Stimulated activated CD4-positive, alpha-beta T cell treated with anti-CD3 and anti-CD28 coated beads, Interleukin-15, amount 100 ng/mL, for 48 hours (primary cell): ENCODE results near the gene NFKBIA.
"Not testable (repeated sequence)": the region's sequence is repeated elsewhere in the genome, so short reads cannot be mapped to it uniquely, and the experiment has no call there.

Experiments
- DNase-seq, 2 donors: peaks; one replicate each; pipeline ENCODE4 v3.0.0-alpha.2; 2020; ENCODE audit warnings: low read depth in 2 of 2

The NFKBIA gene

GRCh38 chr14:35404449-35405303 lies at the start of gene NFKBIA:
TSS of gene NFKBIA (minus strand) at chr14:35404749. CDS start at chr14:35404644, 105 bp downstream.
- DNase-seq, result peak; percentile 90 to 94

- DNase-seq, result no peak
Observed at GRCh38 chr14:35446450-35446849, 41.9 kb upstream of the NFKBIA start.

- DNase-seq, result no peak
Observed at GRCh38 chr14:35444104-35444503, 39.6 kb upstream of the NFKBIA start.

- DNase-seq, result no peak
Observed at GRCh38 chr14:35441160-35441559, 36.6 kb upstream of the NFKBIA start.

GRCh38 chr14:35438910-35439713 lies 34.6 kb upstream of the NFKBIA start:
- DNase-seq, result no peak

GRCh38 chr14:35438492-35438891 lies 33.9 kb upstream of the NFKBIA start:
- not testable (repeated sequence) for DNase-seq

GRCh38 chr14:35435177-35435576 lies 30.6 kb upstream of the NFKBIA start:
- DNase-seq, result no peak

GRCh38 chr14:35433826-35434225 lies 29.3 kb upstream of the NFKBIA start:
- no peak for DNase-seq

- no peak for DNase-seq
Observed at GRCh38 chr14:35430459-35431199, 26.1 kb upstream of the NFKBIA start.

- DNase-seq, result no peak
Observed at GRCh38 chr14:35429951-35430350, 25.4 kb upstream of the NFKBIA start.

- no peak for DNase-seq
Observed at GRCh38 chr14:35425850-35426249, 21.3 kb upstream of the NFKBIA start.

- no peak for DNase-seq
Observed at GRCh38 chr14:35423621-35424020, 19.1 kb upstream of the NFKBIA start.

GRCh38 chr14:35420036-35420811 lies 15.7 kb upstream of the NFKBIA start:
- DNase-seq, result no peak

GRCh38 chr14:35419429-35419841 lies 14.9 kb upstream of the NFKBIA start:
- no peak for DNase-seq

GRCh38 chr14:35418093-35418492 lies 13.5 kb upstream of the NFKBIA start:
- DNase-seq, result no peak

- DNase-seq, result peak; percentile 64 to 67
Observed at GRCh38 chr14:35416108-35416750, 11.7 kb upstream of the NFKBIA start.

- DNase-seq, result no peak
Observed at GRCh38 chr14:35414365-35414764, 9.8 kb upstream of the NFKBIA start.

GRCh38 chr14:35412272-35413056 lies 7.9 kb upstream of the NFKBIA start:
- no peak for DNase-seq

GRCh38 chr14:35410858-35411257 lies 6.3 kb upstream of the NFKBIA start:
- no peak for DNase-seq

GRCh38 chr14:35409595-35409994 lies 5.0 kb upstream of the NFKBIA start:
- no peak for DNase-seq
